ENCODE results near the gene DNAI7.

The DNAI7 gene

DNA sequence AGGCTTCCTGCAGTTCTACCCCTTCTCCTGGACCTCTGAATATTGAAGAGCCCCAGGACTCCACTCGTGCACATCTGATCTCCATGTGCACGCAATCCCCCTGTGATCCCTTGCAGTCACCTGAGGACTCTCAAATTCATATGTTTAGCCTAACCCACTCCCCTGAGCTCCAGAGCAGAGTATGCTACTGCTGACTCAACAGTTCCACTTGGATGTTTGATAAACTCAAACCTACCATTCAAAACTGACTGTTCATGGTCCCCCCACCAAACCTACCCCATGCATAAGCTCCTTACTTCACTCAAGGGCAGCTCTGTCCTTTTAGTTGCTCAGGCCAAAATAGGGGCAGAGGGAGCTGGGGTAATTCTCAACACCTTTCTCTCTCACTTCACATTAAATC, 96.0 kb downstream of the DNAI7 start:
- no peak for DNase-seq

- no peak for DNase-seq
These were observed 105.2 kb downstream of the DNAI7 start for GRCh38 chr12:25089738-25090137.

- no peak for DNase-seq
These were observed 107.4 kb downstream of the DNAI7 start for GRCh38 chr12:25087596-25087995.

DNA sequence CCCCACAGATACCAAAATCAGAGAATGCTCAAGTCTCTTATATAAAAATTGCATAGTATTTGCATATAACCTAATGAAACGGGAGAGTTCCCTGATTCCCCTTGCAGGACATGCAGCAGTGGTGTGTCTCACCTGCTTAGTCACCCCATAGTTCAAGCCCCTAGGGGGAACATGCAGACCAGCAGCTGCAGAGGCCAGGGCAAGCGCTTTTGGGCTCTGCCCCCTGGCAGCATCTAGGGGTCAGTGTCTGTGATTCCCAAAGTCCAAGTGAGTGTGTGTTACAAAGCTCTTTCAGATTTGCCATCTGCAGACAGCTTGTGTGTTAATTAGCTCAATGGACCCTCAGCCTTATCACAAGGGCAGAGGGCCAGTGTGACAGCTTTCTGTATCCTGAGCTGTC, 110.1 kb downstream of the DNAI7 start:
- no peak for DNase-seq

- DNase-seq: no peak
These were observed 111.7 kb downstream of the DNAI7 start for GRCh38 chr12:25083211-25083610.

DNA sequence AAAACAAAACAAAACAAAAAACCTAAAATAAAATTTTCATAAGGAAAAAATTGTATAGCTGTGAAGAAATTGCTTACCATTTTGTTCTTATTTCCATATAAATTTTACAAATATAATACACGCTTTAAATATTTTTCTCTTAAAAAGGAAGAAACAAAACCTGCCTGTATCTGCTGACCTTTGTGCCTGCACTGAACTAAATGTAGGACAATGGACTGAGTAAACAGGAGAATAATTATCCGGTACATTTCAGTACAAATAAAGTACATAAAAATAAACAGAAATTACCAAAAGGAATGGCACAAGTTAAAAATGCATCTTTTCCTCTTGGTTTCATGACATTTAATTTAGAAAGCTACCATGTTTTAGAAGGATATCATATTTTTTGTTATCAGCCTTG, 112.3 kb downstream of the DNAI7 start:
- no peak for DNase-seq

GRCh38 chr12:25079393-25079792, 115.6 kb downstream of the DNAI7 start:
- DNase-seq: no peak

DNA sequence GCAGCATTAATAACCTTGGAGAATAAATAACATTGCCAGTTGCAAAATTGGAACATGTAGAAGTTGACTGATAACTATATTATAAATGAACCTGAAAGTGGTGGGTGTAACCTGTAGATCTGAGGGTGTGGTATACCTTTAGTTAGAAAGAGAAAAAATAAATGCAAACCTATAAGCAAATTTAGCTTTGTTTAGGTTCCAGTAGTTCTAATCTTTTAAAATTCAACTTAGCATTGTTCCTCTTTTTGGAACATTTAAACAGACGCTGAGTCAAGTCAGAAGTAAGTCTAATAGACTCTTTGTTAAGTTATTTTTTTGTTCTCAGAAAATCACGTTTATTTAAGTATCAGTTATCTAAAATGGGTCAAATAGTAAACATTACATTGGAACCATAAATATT, 120.0 kb downstream of the DNAI7 start:
- no peak for DNase-seq

DNA sequence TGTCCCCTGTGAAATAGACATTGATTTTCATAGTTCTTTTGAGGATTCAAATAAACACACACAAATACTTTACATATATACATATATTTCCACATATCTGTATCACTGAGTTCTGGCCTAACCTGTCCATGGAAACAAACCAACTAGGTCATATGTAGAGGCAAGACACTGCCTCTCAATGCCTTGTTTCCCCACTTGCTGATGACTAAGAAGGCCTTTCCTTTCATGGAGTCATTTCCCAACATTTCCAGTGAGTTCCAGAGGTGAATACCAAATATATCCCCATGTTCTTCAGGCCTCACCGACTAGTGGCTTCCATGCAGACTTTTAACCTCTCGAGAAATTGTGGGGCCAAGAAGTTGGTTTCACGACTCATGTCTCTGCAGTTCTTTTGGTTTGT, 120.8 kb downstream of the DNAI7 start:
- DNase-seq: no peak

DNA sequence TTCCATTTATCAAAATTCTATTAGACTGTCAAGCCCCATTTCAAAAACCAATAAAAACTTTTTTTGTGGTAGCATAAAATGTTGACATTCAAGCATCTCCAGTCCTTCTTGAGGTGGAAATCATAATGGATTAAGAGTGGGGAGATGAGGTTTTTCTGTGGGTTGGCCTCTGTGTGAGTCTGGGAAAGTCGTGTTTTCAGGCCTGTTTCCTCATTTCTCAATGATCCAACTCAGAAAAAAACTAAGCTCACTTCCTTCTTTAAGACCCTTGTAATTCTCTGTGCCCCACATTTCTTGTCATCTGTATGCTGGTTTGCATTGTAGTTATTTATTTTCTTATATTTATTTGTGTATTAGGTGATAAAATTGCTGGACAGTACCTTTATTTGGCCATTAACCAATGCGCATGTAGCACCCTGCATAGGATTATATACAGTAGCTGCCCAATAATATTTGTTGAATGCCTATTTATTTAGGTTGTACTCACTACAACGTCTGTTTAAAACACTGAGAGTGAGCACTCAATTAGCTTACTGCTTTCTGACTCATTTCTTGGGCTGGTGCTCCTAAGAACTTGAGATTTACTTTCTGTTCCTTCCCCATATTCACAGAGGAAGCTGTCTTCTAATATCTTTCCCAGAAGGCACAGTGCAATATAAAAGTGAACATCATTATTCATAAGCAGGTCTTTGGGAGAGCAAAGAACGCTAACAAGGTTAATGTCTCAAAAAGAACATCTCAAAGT, 121.9 kb downstream of the DNAI7 start:
- no peak for DNase-seq

GRCh38 chr12:25071366-25071765, 123.6 kb downstream of the DNAI7 start:
- no peak for DNase-seq

DNA sequence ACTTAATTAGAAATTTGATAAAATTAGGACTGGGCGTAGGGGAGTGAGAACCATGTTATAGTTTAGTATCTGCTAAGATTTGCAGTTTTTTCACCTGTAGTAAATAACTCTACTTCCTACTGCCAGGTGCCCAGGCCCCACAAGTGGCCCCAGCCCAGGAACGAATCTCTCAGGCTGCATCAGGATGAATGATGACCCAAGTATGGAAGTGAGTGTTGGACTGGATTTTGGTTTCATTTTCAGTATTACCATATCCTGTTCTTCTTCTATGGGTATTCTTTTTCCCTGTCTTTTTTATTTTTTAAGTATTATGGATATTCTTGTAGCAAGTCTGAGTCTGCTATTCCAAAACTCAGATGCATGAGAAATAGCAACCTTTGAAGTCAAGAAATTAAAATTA, 125.7 kb downstream of the DNAI7 start:
- no peak for DNase-seq

DNA sequence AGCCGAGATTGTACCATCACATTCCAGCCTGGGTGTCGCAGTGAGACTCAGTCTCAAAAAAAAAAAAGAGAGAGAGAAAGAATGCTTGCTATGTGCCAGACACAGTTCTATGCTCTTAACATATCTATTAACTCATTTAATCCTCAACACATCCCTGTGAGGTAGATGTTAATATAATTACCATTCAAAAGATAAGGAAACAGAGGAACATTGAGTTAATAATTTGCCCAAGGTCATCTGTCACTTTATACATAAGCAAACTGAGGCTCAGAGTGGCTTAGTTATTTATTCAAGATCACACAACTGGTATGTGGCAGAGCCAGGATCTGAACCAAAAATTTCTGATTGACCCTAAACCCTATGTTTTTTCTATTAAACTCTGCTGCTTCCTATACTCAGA, 129.9 kb downstream of the DNAI7 start:
- no peak for DNase-seq

- DNase-seq: no peak
These were observed 130.9 kb downstream of the DNAI7 start for GRCh38 chr12:25063873-25064628.

DNA sequence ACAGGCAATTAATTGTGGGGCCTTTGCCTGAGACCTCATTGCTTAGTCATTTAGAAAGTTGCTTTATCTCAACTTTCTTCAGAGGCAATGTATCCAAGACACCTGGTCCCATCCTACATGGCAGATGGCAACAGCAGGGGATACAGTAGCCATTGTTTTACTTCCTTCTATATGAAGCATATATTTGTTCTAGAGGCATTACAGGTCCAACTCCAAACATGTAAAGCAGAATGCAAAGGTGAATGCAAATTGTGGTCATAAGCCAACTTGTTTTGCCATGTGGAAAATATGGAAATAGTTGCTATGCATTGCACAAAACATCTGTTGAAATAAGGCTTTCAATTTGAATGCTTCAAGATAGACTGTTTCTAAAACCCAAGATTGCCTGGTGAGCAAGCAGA, 136.3 kb downstream of the DNAI7 start:
- DNase-seq: no peak
